Nephron progenitor cell (in vitro differentiated cells): Measurements from ENCODE around the gene DNAH14.

Experiments
- DNase-seq: peaks from one replicate; pipeline ENCODE4 v3.0.0; 2021
- H3K27ac Mint-ChIP-seq: 2 replicates; pipeline ENCODE4 v1.8.0; 2021; ENCODE audit warnings: mild to moderate bottlenecking, moderate library complexity, mixed read lengths
- H3K27me3 Mint-ChIP-seq: 2 replicates; pipeline ENCODE4 v1.8.0; 2021; ENCODE audit warnings: mild to moderate bottlenecking, low read depth, mixed read lengths; ENCODE audit not compliant: poor library complexity
- H3K36me3 Mint-ChIP-seq: 2 replicates; pipeline ENCODE4 v1.8.0; 2021; ENCODE audit warnings: low read depth, mixed read lengths
- H3K4me1 Mint-ChIP-seq: 2 replicates; pipeline ENCODE4 v1.8.0; 2021; ENCODE audit warnings: mixed read lengths
- H3K4me3 Mint-ChIP-seq: 2 replicates; pipeline ENCODE4 v1.8.0; 2021; ENCODE audit warnings: mild to moderate bottlenecking, moderate library complexity, mixed read lengths
- H3K9me3 Mint-ChIP-seq: 2 replicates; pipeline ENCODE4 v1.8.0; 2021; ENCODE audit warnings: mild to moderate bottlenecking, moderate library complexity, mixed read lengths
- TF ChIP-seq, protein P1 (sequence below): fragments of 200-600 bp; sonication (generic); IDR thresholded peaks from 2 replicates; pipeline ENCODE4 v1.5.0; 2021; ENCODE audit warnings: antibody characterized with exemption

Gene DNAH14

DNA sequence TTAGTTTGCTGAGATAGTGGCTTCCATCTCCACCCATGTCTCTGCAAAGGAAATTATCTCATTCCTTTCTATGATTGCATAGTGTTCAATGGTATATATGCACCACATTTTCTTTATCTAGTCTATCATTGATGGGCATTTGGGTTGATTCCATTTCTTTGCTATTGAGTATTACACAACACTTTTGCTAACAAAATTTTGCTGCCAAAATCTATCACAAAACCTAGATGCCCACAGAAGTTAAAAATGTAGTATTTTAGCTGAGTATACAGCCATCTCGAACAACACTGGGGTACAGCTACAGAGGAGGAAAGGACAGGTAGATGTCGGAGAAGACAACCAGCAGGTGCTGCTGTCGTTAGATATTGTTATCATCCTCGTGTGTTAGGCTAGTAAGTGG, 430.6 kb downstream of the DNAH14 start:
- Mint-ChIP-seq H3K27me3 (peaks cover 3% of the 10 kb centered on the region), H3K4me3 (no peak overlapping the region), H3K4me1 (peaks cover 7% of the 10 kb centered on the region), H3K27ac (no peak overlapping the region), H3K36me3 (no peaks in the 10 kb centered on the region), H3K9me3 (no peaks in the 10 kb centered on the region)
- DNase-seq: no peak
- TF ChIP-seq, protein P1, sequence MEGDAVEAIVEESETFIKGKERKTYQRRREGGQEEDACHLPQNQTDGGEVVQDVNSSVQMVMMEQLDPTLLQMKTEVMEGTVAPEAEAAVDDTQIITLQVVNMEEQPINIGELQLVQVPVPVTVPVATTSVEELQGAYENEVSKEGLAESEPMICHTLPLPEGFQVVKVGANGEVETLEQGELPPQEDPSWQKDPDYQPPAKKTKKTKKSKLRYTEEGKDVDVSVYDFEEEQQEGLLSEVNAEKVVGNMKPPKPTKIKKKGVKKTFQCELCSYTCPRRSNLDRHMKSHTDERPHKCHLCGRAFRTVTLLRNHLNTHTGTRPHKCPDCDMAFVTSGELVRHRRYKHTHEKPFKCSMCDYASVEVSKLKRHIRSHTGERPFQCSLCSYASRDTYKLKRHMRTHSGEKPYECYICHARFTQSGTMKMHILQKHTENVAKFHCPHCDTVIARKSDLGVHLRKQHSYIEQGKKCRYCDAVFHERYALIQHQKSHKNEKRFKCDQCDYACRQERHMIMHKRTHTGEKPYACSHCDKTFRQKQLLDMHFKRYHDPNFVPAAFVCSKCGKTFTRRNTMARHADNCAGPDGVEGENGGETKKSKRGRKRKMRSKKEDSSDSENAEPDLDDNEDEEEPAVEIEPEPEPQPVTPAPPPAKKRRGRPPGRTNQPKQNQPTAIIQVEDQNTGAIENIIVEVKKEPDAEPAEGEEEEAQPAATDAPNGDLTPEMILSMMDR: no peak

DNA sequence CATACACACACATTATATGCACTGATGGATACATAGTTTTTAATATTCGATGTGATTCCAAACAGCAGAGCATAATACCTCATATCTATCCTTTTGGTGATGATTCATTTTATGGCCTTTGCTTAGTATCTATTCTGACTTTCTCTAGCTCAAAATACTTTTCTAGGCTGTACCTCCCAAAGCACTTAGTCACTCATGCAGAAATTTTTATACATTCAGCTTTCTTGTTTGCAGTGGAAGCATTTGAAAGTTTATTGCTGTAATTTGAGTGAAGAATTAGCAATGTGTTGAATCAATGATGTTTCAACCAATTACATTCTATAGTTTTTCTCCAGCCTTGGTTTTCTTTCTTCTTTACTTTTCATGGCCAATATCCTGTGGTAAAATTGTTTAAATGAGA, 431.7 kb downstream of the DNAH14 start:
- peaks cover 18% of the 10 kb centered on the region for H3K4me1 Mint-ChIP-seq
- H3K4me3 Mint-ChIP-seq: no peak overlapping the region
- H3K36me3 Mint-ChIP-seq: no peaks in the 10 kb centered on the region
- DNase-seq: no peak
- H3K27me3 Mint-ChIP-seq: peaks cover 3% of the 10 kb centered on the region
- TF ChIP-seq, protein P1: no peak
- H3K27ac Mint-ChIP-seq: no peak overlapping the region
- no peaks in the 10 kb centered on the region for H3K9me3 Mint-ChIP-seq

DNA sequence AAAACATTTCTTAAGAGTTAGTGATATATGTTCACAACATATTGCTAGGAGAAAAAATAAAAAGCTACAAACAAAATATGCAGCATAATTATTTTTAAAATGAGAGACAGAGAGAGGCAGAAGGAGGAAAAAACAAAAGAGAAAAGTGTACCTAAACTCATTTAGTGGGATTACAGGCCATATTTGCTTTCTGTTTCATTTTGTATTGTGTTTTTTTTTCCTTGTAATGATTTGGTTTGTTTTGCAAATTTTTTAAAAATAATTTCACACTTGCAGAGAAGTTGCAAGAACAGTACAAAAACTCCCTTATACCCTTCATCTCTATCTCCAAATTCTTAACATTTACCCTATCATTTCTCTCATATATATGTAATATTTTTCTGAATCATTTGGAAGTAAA, 433.3 kb downstream of the DNAH14 start:
- H3K9me3 Mint-ChIP-seq: no peaks in the 10 kb centered on the region
- H3K27ac Mint-ChIP-seq: no peak overlapping the region
- no peak for DNase-seq
- H3K4me1 Mint-ChIP-seq: peaks cover 34% of the 10 kb centered on the region
- peaks cover 3% of the 10 kb centered on the region for H3K27me3 Mint-ChIP-seq
- TF ChIP-seq, protein P1: no peak
- H3K4me3 Mint-ChIP-seq: no peak overlapping the region
- H3K36me3 Mint-ChIP-seq: no peaks in the 10 kb centered on the region

DNA sequence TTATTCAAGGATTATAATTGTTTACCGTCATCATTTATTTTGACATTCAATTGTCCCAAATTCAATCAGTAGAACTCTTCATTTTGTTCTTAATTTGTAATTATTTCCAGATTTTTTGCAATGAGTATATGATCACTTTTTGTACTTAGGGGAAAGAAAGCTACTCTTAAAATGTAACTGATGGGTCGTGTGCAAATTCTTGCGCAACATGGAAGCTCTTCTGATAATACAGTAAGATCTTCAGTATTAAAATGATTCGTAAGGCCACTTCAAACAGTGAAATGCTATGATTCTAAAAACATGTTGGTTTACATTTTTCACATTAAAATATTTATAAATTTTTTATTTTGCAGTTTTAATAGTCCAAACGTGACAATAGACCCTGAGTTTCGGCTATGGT, 435.0 kb downstream of the DNAH14 start:
- TF ChIP-seq, protein P1: no peak
- Mint-ChIP-seq H3K4me3 (no peak overlapping the region), H3K27me3 (peaks cover 3% of the 10 kb centered on the region), H3K9me3 (no peaks in the 10 kb centered on the region), H3K4me1 (peaks cover 47% of the 10 kb centered on the region), H3K27ac (no peak overlapping the region), H3K36me3 (no peaks in the 10 kb centered on the region)
- no peak for DNase-seq

DNA sequence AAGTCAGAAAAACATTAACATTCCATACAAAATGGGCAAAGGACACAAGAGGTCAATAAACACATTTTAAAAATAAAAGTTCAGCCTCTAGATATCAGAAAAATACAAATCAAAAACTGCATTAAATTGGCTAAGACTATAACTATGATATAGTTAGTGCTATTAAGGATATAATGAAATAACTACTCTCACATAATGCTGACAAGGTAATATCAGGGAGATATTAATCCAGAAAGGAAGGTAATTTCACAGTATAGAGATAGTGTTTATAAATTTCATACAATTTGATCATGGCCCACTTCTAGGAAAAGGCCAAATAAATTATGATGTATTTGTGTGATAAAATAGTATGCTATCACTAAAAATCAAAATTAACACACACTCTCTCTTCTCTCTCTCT, 436.5 kb downstream of the DNAH14 start:
- no peak for DNase-seq
- Mint-ChIP-seq H3K27ac (peak overlapping the region; percentile 74), H3K27me3 (peaks cover 3% of the 10 kb centered on the region), H3K9me3 (no peaks in the 10 kb centered on the region), H3K4me3 (no peak overlapping the region), H3K4me1 (peaks cover 43% of the 10 kb centered on the region), H3K36me3 (no peaks in the 10 kb centered on the region)
- TF ChIP-seq, protein P1: no peak

DNA sequence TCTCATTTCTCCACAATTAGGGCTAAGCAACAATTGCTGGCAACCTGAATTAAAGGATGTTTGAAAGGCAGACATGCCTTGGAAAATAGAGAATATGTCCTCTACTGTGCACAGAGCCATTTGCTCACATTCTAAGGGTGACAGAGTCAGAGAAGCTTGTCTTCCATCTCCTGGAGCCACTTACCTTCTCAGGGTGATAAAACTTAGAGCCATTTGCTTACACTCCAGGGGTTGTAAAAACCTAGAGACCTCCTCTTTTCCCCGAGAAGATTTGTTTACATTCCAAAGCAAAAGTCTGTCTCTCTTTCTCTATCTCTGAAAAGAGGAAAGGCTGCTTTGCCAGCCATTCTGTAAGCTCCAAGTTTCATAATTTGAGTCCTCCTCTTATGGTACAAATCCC, 437.1 kb downstream of the DNAH14 start:
- TF ChIP-seq, protein P1: no peak
- Mint-ChIP-seq H3K27ac (peak overlapping the region; percentile 74), H3K27me3 (peaks cover 3% of the 10 kb centered on the region), H3K4me1 (peaks cover 41% of the 10 kb centered on the region), H3K36me3 (no peaks in the 10 kb centered on the region), H3K9me3 (no peaks in the 10 kb centered on the region), H3K4me3 (peak overlapping the region; percentile 18)
- DNase-seq: no peak
